H9 (cell line): Measurements from ENCODE around the gene FASTK. TPM values are rescaled to one million over a fixed set of nuclear protein-coding genes. Genes with fewer than 3 reads are reported as not detected.

Experiments
- DNase-seq: peaks from one replicate; pipeline ENCODE4 v3.0.0-alpha.2; 2017
- H2AFZ ChIP-seq: one replicate; pipeline ENCODE4 v1.6.1; 2013; ENCODE audit warnings: mild to moderate bottlenecking, low read length, control low read depth, moderate library complexity
- H2AK5ac ChIP-seq: 2 replicates; pipeline ENCODE4 v1.6.1; 2013; ENCODE audit warnings: low read length, control low read depth, mixed read lengths; ENCODE audit not compliant: insufficient read length
- H2BK120ac ChIP-seq: one replicate; pipeline ENCODE4 v1.6.1; 2013; ENCODE audit warnings: low read depth, mild to moderate bottlenecking, low read length, control low read depth, inconsistent platforms; ENCODE audit not compliant: poor library complexity, severe bottlenecking
- H2BK12ac ChIP-seq: 2 replicates; pipeline ENCODE4 v1.6.1; 2013; ENCODE audit warnings: low read length, control low read depth, mixed read lengths, low read depth; ENCODE audit not compliant: insufficient read length
- H2BK15ac ChIP-seq: 2 replicates; pipeline ENCODE4 v1.6.1; 2013; ENCODE audit warnings: low read depth, low read length, control low read depth
- H2BK20ac ChIP-seq: one replicate; pipeline ENCODE4 v1.6.1; 2013; ENCODE audit warnings: low read depth, mild to moderate bottlenecking, low read length, control low read depth, inconsistent platforms; ENCODE audit not compliant: poor library complexity, severe bottlenecking
- H2BK5ac ChIP-seq: 2 replicates; pipeline ENCODE4 v1.6.1; 2013; ENCODE audit warnings: low read length, control low read depth, mixed read lengths; ENCODE audit not compliant: insufficient read length
- H3K14ac ChIP-seq: 2 replicates; pipeline ENCODE4 v1.6.1; 2013; ENCODE audit warnings: low read length, control low read depth; ENCODE audit not compliant: insufficient read depth
- H3K18ac ChIP-seq: 2 replicates; pipeline ENCODE4 v1.6.1; 2013; ENCODE audit warnings: low read depth, mild to moderate bottlenecking, mixed read lengths, low read length, control low read depth; ENCODE audit not compliant: insufficient read length
- H3K23ac ChIP-seq: 2 replicates; pipeline ENCODE4 v1.6.1; 2013; ENCODE audit warnings: low read length, control low read depth, mixed read lengths, low read depth; ENCODE audit not compliant: insufficient read length
- H3K23me2 ChIP-seq: 2 replicates; pipeline ENCODE4 v1.6.1; 2013; ENCODE audit warnings: low read depth, mild to moderate bottlenecking, mixed read lengths, low read length, control low read depth; ENCODE audit not compliant: insufficient read length, poor library complexity, severe bottlenecking
- H3K27ac ChIP-seq: 2 replicates; pipeline ENCODE4 v1.5.1; 2013; ENCODE audit warnings: low read length, control low read depth, mixed read lengths, low read depth; ENCODE audit not compliant: insufficient read length
- H3K27me3 ChIP-seq: 2 replicates; pipeline ENCODE4 v1.6.1; 2013; ENCODE audit warnings: low read length, control low read depth, inconsistent platforms; ENCODE audit not compliant: insufficient read depth
- H3K4ac ChIP-seq: 2 replicates; pipeline ENCODE4 v1.6.1; 2013; ENCODE audit warnings: low read depth, mild to moderate bottlenecking, control low read depth, inconsistent platforms, low read length, moderate library complexity
- H3K4me1 ChIP-seq: 2 replicates; pipeline ENCODE4 v1.6.1; 2013; ENCODE audit warnings: low read length, control low read depth, inconsistent platforms; ENCODE audit not compliant: insufficient read depth
- H3K4me2 ChIP-seq: 2 replicates; pipeline ENCODE4 v1.6.1; 2013; ENCODE audit warnings: low read length, control low read depth, mixed read lengths; ENCODE audit not compliant: insufficient read length, insufficient read depth
- H3K56ac ChIP-seq: 2 replicates; pipeline ENCODE4 v1.6.1; 2013; ENCODE audit warnings: low read depth, mild to moderate bottlenecking, mixed read lengths, low read length, control low read depth; ENCODE audit not compliant: insufficient read length
- H3K79me1 ChIP-seq: 2 replicates; pipeline ENCODE4 v1.6.1; 2013; ENCODE audit warnings: low read depth, mild to moderate bottlenecking, moderate library complexity, low read length, control low read depth, inconsistent platforms; ENCODE audit not compliant: insufficient read depth, poor library complexity, severe bottlenecking
- H3K79me2 ChIP-seq: 2 replicates; pipeline ENCODE4 v1.6.1; 2013; ENCODE audit warnings: low read length, control low read depth, inconsistent platforms; ENCODE audit not compliant: insufficient read depth
- H3K9ac ChIP-seq: 2 replicates; pipeline ENCODE4 v1.6.1; 2013; ENCODE audit warnings: low read length, control low read depth, mixed read lengths; ENCODE audit not compliant: insufficient read length; ENCODE audit errors: extremely low read depth
- H3K9me3 ChIP-seq: one replicate; pipeline ENCODE4 v1.6.1; 2013; ENCODE audit warnings: low read depth, low read length, inconsistent platforms; ENCODE audit not compliant: control insufficient read depth
- H3T11ph ChIP-seq: one replicate; pipeline ENCODE4 v1.6.1; 2013; ENCODE audit warnings: mild to moderate bottlenecking, low read length, control low read depth, inconsistent platforms
- H4K20me1 ChIP-seq: one replicate; pipeline ENCODE4 v1.6.1; 2013; ENCODE audit not compliant: control insufficient read depth, insufficient read length, insufficient read depth
- H4K5ac ChIP-seq: 2 replicates; pipeline ENCODE4 v1.6.1; 2013; ENCODE audit warnings: low read depth, mild to moderate bottlenecking, mixed read lengths, low read length, control low read depth; ENCODE audit not compliant: insufficient read length
- H4K8ac ChIP-seq: replicated peaks from 2 replicates; pipeline ENCODE4 v1.6.1; 2013; ENCODE audit warnings: low read length, control low read depth, mixed read lengths, low read depth; ENCODE audit not compliant: insufficient read length
- H4K91ac ChIP-seq: 2 replicates; pipeline ENCODE4 v1.6.1; 2013; ENCODE audit warnings: low read depth, mild to moderate bottlenecking, moderate library complexity, mixed read lengths, low read length, control low read depth; ENCODE audit not compliant: insufficient read length
- H3K27ac Mint-ChIP-seq, 3 experiments: 2 replicates in 2 of 3; 3 replicates in 1 of 3; pipeline ENCODE4 v1.8.0; 2020 to 2021; ENCODE audit warnings: mixed read lengths in 3 of 3, mild to moderate bottlenecking in 1 of 3, moderate library complexity in 1 of 3
- H3K27me3 Mint-ChIP-seq: 2 replicates; pipeline ENCODE4 v1.8.0; 2021; ENCODE audit warnings: low read depth, mild to moderate bottlenecking, moderate library complexity, mixed read lengths
- H3K36me3 Mint-ChIP-seq, 3 experiments: 2 replicates in 2 of 3; 3 replicates in 1 of 3; pipeline ENCODE4 v1.8.0; 2020 to 2021; ENCODE audit warnings: low read depth in 3 of 3, mixed read lengths in 3 of 3; ENCODE audit not compliant: insufficient read depth in 1 of 3
- H3K4me1 Mint-ChIP-seq, 2 experiments: 2 replicates each; pipeline ENCODE4 v1.8.0; 2020; ENCODE audit warnings: mixed read lengths in 2 of 2
- H3K4me3 Mint-ChIP-seq, 2 experiments: 2 replicates in 1 of 2; 3 replicates in 1 of 2; pipeline ENCODE4 v1.8.0; 2020 to 2021; ENCODE audit warnings: mild to moderate bottlenecking in 2 of 2, mixed read lengths in 2 of 2, moderate library complexity in 1 of 2
- H3K9me3 Mint-ChIP-seq, 2 experiments: 2 replicates in 1 of 2; 3 replicates in 1 of 2; pipeline ENCODE4 v1.8.0; 2020; ENCODE audit warnings: mild to moderate bottlenecking in 2 of 2, mixed read lengths in 2 of 2, moderate library complexity in 1 of 2
- whole genome bisulfite sequencing: extraction: QIAGEN DNeasy Blood & Tissue Kit; methylation state at CpG from one replicate; pipeline ENCODE4 v1.1.7; 2013; ENCODE audit warnings: missing lambda C conversion rate, low lambda C conversion rate, mixed read lengths; ENCODE audit not compliant: insufficient read length; ENCODE audit errors: extremely low coverage; 5-methylcytosine and 5-hydroxymethylcytosine counted together
- total RNA-seq: library from RNA; stranded (reverse); gene quantifications from 2 replicates; pipeline ENCODE4 v1.2.1, GENCODE V29; 2021
- TF ChIP-seq, protein P1 (sequence below): fragments of 200-600 bp; sonication (generic); conservative IDR thresholded peaks from 3 replicates; pipeline ENCODE4 v1.8.0; 2021; ENCODE audit warnings: antibody characterized with exemption, mild to moderate bottlenecking

The FASTK gene
- total RNA-seq, 1 experiment from 2014 or later, result 57.8 TPM

DNA sequence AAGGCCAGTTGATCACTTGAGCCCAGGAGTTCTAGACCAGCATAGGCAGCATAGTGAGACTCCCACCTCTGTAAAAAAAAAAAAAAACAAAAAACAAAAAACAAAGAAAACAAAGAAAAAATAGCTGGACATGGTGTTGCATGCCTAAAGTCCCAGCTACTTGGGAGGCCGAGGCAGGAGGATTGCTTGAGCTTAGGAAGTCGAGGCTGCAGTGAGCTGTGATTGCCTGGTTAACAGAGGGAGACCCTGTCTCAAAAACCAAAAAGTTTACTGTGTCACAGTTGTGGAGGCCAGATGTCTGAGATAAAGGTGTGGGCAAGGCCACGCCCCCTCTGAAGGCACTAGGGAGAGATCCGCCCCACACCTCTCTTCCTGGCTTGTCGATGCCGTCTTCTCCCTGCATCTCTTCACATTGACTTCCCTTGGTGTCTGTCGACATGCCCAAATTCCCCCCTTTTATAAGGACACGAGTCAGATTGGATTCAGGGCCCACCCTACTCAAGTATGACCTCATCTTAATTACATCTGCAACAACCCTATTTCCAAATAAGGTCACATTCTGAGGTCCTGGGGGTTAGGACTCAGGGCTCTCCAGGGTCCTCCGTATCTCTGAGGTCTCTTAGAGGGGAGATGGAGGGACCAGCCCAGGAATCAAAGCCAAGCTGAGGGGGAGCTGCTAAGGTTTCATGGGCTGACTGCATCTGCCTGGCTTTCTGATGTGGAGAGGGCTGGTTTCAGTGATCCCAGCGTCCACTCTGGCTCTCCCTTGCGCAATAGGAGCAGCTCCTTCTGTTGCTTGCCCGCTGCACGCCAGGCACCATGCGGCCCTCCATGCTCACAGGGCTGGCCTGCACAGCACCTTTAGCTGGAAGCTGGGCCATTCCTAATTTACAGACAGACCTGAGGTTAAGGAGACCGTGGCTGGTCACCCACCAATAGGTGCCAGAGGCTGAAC, 28.8 kb upstream of the FASTK start:
- H3K23ac ChIP-seq, result no peak overlapping the region
- no peak overlapping the region for H3K27ac ChIP-seq
- no peak overlapping the region for H2AK5ac ChIP-seq
- H3K56ac ChIP-seq, result no peak overlapping the region
- no peak overlapping the region for H2BK20ac ChIP-seq
- H3K4me1 ChIP-seq, result peaks cover 7% of the 10 kb centered on the region; the same call in 1 of the 2 replicates
- Mint-ChIP-seq H3K36me3 (peaks cover 0 to 6% (median 2%) of the 10 kb centered on the region in 3 experiments; a peak in 5 of 7 replicates), H3K9me3 (no peaks in the 10 kb centered on the region), H3K27ac (peak overlapping the region in 2 of 3 experiments; percentile 1 to 27; a peak in 1 of 7 replicates), H3K4me3 (no peak overlapping the region), H3K4me1 (peaks cover 31 to 36% of the 10 kb centered on the region in 2 experiments), H3K27me3 (no peaks in the 10 kb centered on the region; the same call in none of the 2 replicates)
- no peak overlapping the region for H2BK15ac ChIP-seq
- no peak overlapping the region for H4K5ac ChIP-seq
- no peak overlapping the region for H3K14ac ChIP-seq
- peaks cover 3% of the 10 kb centered on the region for H3K79me1 ChIP-seq
- no CpG with 5 or more reads among the region's 15 CpGs for WGBS
- no peak overlapping the region for H3K9ac ChIP-seq
- H2BK5ac ChIP-seq, result no peak overlapping the region
- H4K20me1 ChIP-seq, result no peaks in the 10 kb centered on the region
- no peak overlapping the region for H3K4me2 ChIP-seq
- no peak overlapping the region for H3K4ac ChIP-seq
- no peak overlapping the region for H2AFZ ChIP-seq
- no peaks in the 10 kb centered on the region for H3K27me3 ChIP-seq
- H3K79me2 ChIP-seq, result peaks cover 4% of the 10 kb centered on the region; the same call in 1 of the 2 replicates
- no peak overlapping the region for H2BK120ac ChIP-seq
- no peak overlapping the region for H4K8ac ChIP-seq
- no peak overlapping the region for H3K18ac ChIP-seq
- H3K9me3 ChIP-seq, result no peaks in the 10 kb centered on the region
- no peak overlapping the region for H4K91ac ChIP-seq
- no peak overlapping the region for H3T11ph ChIP-seq
- no peak for DNase-seq
- no peaks in the 10 kb centered on the region for H3K23me2 ChIP-seq
- no peak overlapping the region for H2BK12ac ChIP-seq
- TF ChIP-seq, protein P1, sequence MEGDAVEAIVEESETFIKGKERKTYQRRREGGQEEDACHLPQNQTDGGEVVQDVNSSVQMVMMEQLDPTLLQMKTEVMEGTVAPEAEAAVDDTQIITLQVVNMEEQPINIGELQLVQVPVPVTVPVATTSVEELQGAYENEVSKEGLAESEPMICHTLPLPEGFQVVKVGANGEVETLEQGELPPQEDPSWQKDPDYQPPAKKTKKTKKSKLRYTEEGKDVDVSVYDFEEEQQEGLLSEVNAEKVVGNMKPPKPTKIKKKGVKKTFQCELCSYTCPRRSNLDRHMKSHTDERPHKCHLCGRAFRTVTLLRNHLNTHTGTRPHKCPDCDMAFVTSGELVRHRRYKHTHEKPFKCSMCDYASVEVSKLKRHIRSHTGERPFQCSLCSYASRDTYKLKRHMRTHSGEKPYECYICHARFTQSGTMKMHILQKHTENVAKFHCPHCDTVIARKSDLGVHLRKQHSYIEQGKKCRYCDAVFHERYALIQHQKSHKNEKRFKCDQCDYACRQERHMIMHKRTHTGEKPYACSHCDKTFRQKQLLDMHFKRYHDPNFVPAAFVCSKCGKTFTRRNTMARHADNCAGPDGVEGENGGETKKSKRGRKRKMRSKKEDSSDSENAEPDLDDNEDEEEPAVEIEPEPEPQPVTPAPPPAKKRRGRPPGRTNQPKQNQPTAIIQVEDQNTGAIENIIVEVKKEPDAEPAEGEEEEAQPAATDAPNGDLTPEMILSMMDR, result no peak
